SU-DHL-6 (cell line): Measurements from ENCODE around the gene PPP1R3D.

Experiments
- CTCF ChIP-seq: fragments of 200-600 bp; sonication (generic); IDR thresholded peaks from one replicate; pipeline ENCODE4 v1.5.1; 2017; ENCODE audit warnings: antibody characterized with exemption, mild to moderate bottlenecking, low read length, moderate library complexity; ENCODE audit not compliant: insufficient read depth, poor library complexity, severe bottlenecking
- EZH2phosphoT487 ChIP-seq: fragments of 200-600 bp; sonication (generic), shearing (Covaris generic); conservative IDR thresholded peaks from 2 replicates; pipeline ENCODE4 v1.6.1; 2018; ENCODE audit warnings: mild to moderate bottlenecking, antibody characterized with exemption, low read length, moderate library complexity, mixed read lengths

- TF ChIP-seq CTCF (no peak), EZH2phosphoT487 (no peak)
These were observed 15.2 kb upstream of the PPP1R3D start for GRCh38 chr20:59955131-59955796.
